Activated naive CD4-positive, alpha-beta T cell treated with anti-CD3 and anti-CD28 coated beads for 36 hours (primary cell): Measurements from ENCODE around the gene APOBEC3C. TPM values are rescaled to one million over a fixed set of nuclear protein-coding genes. Genes with fewer than 3 reads are reported as not detected.
A peak's percentile ranks its signal among the peaks of the same experiment; 100 is the strongest.

Source experiments
- CTCF ChIA-PET: fragments of 350-600 bp; sonication (Branson Sonifier 250); formaldehyde crosslinking; loops from one replicate; lab custom pipeline; 2021; ENCODE audit warnings: antibody characterized with exemption; lab: Charles Lee
- DNase-seq: peaks from one replicate; pipeline ENCODE4 v3.0.0-alpha.2; 2020
- H3K27ac Mint-ChIP-seq: one replicate; pipeline ENCODE4 v1.8.0; 2021; ENCODE audit warnings: mild to moderate bottlenecking, mixed read lengths
- H3K27me3 Mint-ChIP-seq: one replicate; pipeline ENCODE4 v1.8.0; 2021; ENCODE audit warnings: low read depth, mixed read lengths
- H3K36me3 Mint-ChIP-seq: one replicate; pipeline ENCODE4 v1.8.0; 2021; ENCODE audit warnings: low read depth, mixed read lengths
- H3K4me1 Mint-ChIP-seq: one replicate; pipeline ENCODE4 v1.8.0; 2021; ENCODE audit warnings: low read depth, mixed read lengths
- H3K4me3 Mint-ChIP-seq: one replicate; pipeline ENCODE4 v1.8.0; 2021; ENCODE audit warnings: mild to moderate bottlenecking, moderate library complexity, mixed read lengths
- H3K9me3 Mint-ChIP-seq: one replicate; pipeline ENCODE4 v1.8.0; 2021; ENCODE audit warnings: mixed read lengths
- intact Hi-C: fragments of 100-400 bp; cut with micrococcal nuclease; formaldehyde crosslinking; loops from one replicate; pipeline ENCODE4 v1.15.1; 2023
- total RNA-seq, 2 experiments: library from RNA; stranded (reverse); gene quantifications; one replicate each; pipeline ENCODE4 v1.2.3, GENCODE V29; 2021

The APOBEC3C gene
- 10 to 100 TPM; 71.5 to 74.1 TPM for total RNA-seq

GRCh38 chr22:39013942-39014722 lies at the start of gene APOBEC3C:
APOBEC3C (plus strand) TSS chr22:39014257; CDS start chr22:39014363, 106 bp downstream.
- DNase-seq, result peak; percentile 93
- intact Hi-C loops, result loop anchor here (1.0 to 5.0 kb wide), 4 partner anchors 29 to 303 kb away; partner anchors contain the start of gene RPL3
- CTCF ChIA-PET, result interaction anchor here (0.6 to 1.3 kb wide), 5 partner anchors 39 to 170 kb away, joined by 3 to 5 read pairs (median 4); partner anchors contain the start of gene NPTXR
- peak within 1 kb of the TSS; percentile 95 for H3K27ac Mint-ChIP-seq
- H3K4me3 Mint-ChIP-seq, result peak within 1 kb of the TSS; percentile 89
- H3K36me3 Mint-ChIP-seq, result peaks cover 4% of the 10 kb centered on the region
- no peaks in the 10 kb centered on the region for H3K9me3 Mint-ChIP-seq
- H3K27me3 Mint-ChIP-seq, result no peaks in the 10 kb centered on the region
- peaks cover 34% of the 10 kb centered on the region for H3K4me1 Mint-ChIP-seq

DNA sequence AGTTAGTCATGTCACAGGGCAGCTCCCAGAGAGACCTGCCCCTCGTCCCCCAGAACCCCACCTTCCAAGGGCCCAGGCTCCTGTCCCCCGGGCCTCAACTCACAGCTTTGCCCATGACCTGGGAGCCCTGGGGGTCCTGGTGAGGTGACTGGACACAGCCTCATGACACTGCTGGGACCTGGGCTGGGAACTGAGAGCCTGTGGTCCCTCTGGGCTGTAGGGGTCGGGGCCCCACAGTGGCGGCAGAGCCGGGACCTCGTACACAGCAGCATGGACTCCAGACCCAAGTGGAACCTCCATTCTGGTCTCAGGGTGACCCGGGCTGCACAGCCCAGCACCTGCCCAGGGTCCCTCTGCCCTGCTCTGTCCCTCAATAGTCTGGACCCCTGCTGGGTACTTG lies 49.8 kb upstream of the APOBEC3C start:
- no peaks in the 10 kb centered on the region for H3K9me3 Mint-ChIP-seq
- CTCF ChIA-PET, result no interaction called here
- no peaks in the 10 kb centered on the region for H3K36me3 Mint-ChIP-seq
- DNase-seq, result no peak
- intact Hi-C loops, result no loop called here
- H3K4me1 Mint-ChIP-seq, result peaks cover 2% of the 10 kb centered on the region
- no peak overlapping the region for H3K27ac Mint-ChIP-seq
- no peaks in the 10 kb centered on the region for H3K27me3 Mint-ChIP-seq
- H3K4me3 Mint-ChIP-seq, result no peak overlapping the region

DNA sequence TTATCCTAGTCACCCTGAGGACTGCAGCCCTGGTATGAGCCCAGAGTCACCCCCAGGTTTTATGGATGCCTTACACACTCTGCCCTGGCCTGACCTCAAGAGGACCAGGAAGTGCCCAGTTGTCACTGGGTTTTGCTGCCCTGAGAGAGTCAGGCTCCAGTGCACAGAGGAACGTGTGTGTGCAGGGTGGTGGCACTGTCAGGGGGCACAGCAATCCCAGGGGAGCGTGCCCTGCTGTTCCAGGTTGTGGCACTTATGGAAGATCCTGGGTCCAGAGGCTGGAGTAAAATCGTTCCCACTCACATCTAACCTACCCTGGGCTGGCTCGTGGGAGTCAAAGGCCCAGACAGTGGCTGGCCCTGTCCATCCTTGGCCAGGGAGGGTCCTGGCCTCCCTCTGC lies 49.1 kb upstream of the APOBEC3C start:
- H3K27me3 Mint-ChIP-seq, result no peaks in the 10 kb centered on the region
- no peak for DNase-seq
- no peak overlapping the region for H3K4me3 Mint-ChIP-seq
- H3K36me3 Mint-ChIP-seq, result no peaks in the 10 kb centered on the region
- CTCF ChIA-PET, result no interaction called here
- H3K27ac Mint-ChIP-seq, result no peak overlapping the region
- no peaks in the 10 kb centered on the region for H3K4me1 Mint-ChIP-seq
- intact Hi-C loops, result no loop called here
- no peaks in the 10 kb centered on the region for H3K9me3 Mint-ChIP-seq

DNA sequence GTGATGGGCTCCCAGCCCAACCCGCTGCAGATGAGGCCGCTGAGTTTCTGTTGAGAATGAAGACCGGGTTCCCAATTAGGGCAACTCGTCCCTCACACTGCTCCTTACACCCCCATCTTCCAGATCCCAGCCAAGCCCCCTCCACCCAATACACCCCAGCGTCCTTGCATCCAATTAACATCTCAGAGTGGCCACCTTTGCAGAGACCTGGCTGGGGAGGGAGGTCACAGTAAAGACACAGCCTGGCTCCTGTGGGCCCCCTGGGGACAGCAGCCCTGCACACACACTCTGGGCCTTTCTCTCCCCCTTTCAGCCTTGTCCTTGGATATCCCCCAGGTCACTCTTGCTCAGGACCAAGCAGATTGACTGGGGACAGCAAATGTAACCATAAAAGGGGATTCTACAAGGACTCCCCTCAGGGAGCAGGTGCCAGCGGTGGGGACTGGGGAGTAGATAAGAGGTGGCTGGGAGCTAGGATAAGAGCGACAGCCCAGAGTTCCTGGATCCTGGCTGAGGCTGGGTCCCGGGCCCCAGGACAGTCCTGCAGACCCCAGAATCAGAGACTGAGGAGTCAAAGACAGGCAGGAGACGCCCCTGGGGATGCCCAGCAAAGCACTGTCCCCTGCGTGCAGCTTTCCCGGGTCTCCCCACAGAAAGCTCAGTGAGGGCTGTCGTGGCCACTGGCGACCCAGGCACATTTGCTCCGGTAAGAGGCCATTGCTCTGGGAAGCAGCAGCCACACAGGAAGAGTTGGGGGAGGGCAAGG lies 48.3 kb upstream of the APOBEC3C start:
- H3K4me3 Mint-ChIP-seq, result no peak overlapping the region
- intact Hi-C loops, result no loop called here
- no peak overlapping the region for H3K27ac Mint-ChIP-seq
- DNase-seq, result no peak
- CTCF ChIA-PET, result interaction anchor here (2.1 kb wide), 1 partner anchor 95 kb away, joined by 8 read pairs; no protein-coding TSS in a partner anchor
- H3K36me3 Mint-ChIP-seq, result no peaks in the 10 kb centered on the region
- peaks cover 2% of the 10 kb centered on the region for H3K27me3 Mint-ChIP-seq
- H3K4me1 Mint-ChIP-seq, result no peaks in the 10 kb centered on the region
- no peaks in the 10 kb centered on the region for H3K9me3 Mint-ChIP-seq

- intact Hi-C loops, result no loop called here
- H3K36me3 Mint-ChIP-seq, result no peaks in the 10 kb centered on the region
- CTCF ChIA-PET, result interaction anchor here (2.1 kb wide), 1 partner anchor 96 kb away, joined by 8 read pairs; no protein-coding TSS in a partner anchor
- H3K27me3 Mint-ChIP-seq, result peaks cover 2% of the 10 kb centered on the region
- no peak overlapping the region for H3K27ac Mint-ChIP-seq
- H3K4me3 Mint-ChIP-seq, result no peak overlapping the region
- H3K4me1 Mint-ChIP-seq, result no peaks in the 10 kb centered on the region
- H3K9me3 Mint-ChIP-seq, result no peaks in the 10 kb centered on the region
- no peak for DNase-seq
These were observed 47.7 kb upstream of the APOBEC3C start for GRCh38 chr22:38966380-38966702.

- Mint-ChIP-seq H3K27me3 (peaks cover 2% of the 10 kb centered on the region), H3K36me3 (no peaks in the 10 kb centered on the region), H3K27ac (no peak overlapping the region), H3K9me3 (no peaks in the 10 kb centered on the region), H3K4me3 (no peak overlapping the region), H3K4me1 (no peaks in the 10 kb centered on the region)
- CTCF ChIA-PET, result interaction anchor here (2.1 kb wide), 1 partner anchor 96 kb away, joined by 8 read pairs; no protein-coding TSS in a partner anchor
- intact Hi-C loops, result no loop called here
- no peak for DNase-seq
These were observed 47.1 kb upstream of the APOBEC3C start for GRCh38 chr22:38966942-38967341.

DNA sequence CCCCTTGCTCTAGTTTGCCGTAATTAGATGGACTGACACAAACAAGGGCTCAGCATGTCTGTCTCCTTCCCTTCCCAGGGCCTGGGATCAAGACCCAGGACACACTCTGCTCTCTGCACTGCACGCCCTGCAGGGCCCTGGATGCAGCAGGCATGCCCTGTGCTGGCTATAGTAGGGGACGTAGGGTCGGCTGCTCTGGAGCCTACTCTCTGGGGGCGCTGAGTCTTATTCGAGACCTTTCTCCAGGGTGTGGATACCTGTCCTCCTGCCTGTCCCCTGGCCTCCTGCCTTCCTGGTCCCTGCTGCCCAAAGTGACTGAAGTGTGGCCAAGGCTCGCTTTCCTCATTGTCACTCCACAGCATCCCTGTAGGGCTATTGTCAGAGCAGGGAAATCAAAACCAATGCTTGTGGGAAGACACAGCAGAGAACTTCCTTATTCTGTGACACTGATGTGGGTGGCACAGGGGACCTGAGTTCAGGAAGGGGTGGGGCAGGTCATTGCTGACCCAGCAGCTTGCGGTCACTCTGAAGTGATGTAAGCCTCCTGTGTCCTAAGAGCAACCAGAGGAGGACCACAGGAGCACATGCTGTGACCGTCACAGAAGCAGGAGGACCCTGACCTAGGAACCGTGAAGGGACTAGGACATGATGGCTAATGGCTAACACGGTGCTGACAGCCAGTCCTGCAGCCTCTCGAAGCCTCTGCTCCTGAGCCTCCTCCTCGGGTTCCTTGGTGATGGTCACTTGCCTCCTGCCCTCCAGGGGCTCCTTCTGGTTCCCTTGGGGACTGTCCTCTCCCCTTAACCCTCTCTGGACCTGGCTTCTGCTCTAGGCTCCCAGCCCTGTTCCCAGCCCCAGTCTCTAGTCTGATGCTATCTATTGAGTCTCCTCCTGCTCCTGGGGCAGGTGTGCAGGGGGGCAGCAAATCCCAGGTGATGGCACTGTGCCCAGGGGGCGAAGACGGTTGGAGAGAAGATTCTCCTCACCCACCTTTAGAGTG lies 46.3 kb upstream of the APOBEC3C start:
- Mint-ChIP-seq H3K9me3 (no peaks in the 10 kb centered on the region), H3K4me3 (no peak overlapping the region), H3K27ac (no peak overlapping the region), H3K4me1 (no peaks in the 10 kb centered on the region), H3K36me3 (no peaks in the 10 kb centered on the region), H3K27me3 (peaks cover 2% of the 10 kb centered on the region)
- DNase-seq, result no peak
- CTCF ChIA-PET, result interaction anchor here (1.4 to 2.1 kb wide), 2 partner anchors 97 to 98 kb away, joined by 5 to 8 read pairs; no protein-coding TSS in a partner anchor
- intact Hi-C loops, result no loop called here

- Mint-ChIP-seq H3K4me3 (no peak overlapping the region), H3K9me3 (no peaks in the 10 kb centered on the region), H3K36me3 (no peaks in the 10 kb centered on the region), H3K27ac (no peak overlapping the region), H3K4me1 (peaks cover 1% of the 10 kb centered on the region), H3K27me3 (peaks cover 2% of the 10 kb centered on the region)
- intact Hi-C loops, result no loop called here
- DNase-seq, result no peak
- CTCF ChIA-PET, result interaction anchor here (0.6 to 1.4 kb wide), 3 partner anchors 38 to 188 kb away, joined by 3 to 5 read pairs (median 3); no protein-coding TSS in a partner anchor
These were observed 45.3 kb upstream of the APOBEC3C start for GRCh38 chr22:38968801-38969200.

DNA sequence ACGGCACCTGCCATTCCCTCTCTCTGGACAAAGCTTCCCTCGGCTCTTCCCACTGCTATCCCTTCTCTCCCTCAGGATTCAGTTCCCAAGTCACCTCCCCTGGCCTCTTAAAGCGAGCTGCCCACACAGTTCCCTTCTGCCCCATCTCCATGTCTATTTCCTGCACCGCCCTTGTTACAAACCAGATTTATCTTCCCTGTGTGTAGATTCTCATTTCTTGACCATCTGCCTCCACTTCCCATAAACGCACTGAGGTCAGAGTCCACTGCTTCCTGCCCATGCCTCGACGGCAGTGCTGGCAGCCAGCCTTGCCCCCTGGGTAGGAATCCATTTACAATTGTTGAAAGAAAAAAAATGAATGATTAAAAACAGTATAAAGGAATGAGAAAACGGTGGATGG lies 43.5 kb upstream of the APOBEC3C start:
- Mint-ChIP-seq H3K4me1 (peaks cover 1% of the 10 kb centered on the region), H3K4me3 (no peak overlapping the region), H3K27ac (no peak overlapping the region), H3K9me3 (no peaks in the 10 kb centered on the region), H3K27me3 (peaks cover 2% of the 10 kb centered on the region), H3K36me3 (no peaks in the 10 kb centered on the region)
- no peak for DNase-seq
- intact Hi-C loops, result no loop called here
- CTCF ChIA-PET, result interaction anchor here (0.6 to 7.3 kb wide), 3 partner anchors 11 to 101 kb away, joined by 3 to 64 read pairs (median 3); no protein-coding TSS in a partner anchor

- Mint-ChIP-seq H3K4me3 (no peak overlapping the region), H3K4me1 (peaks cover 1% of the 10 kb centered on the region), H3K36me3 (no peaks in the 10 kb centered on the region), H3K27ac (no peak overlapping the region), H3K9me3 (no peaks in the 10 kb centered on the region), H3K27me3 (peaks cover 2% of the 10 kb centered on the region)
- DNase-seq, result no peak
- CTCF ChIA-PET, result interaction anchor here (0.6 to 7.3 kb wide), 3 partner anchors 10 to 101 kb away, joined by 3 to 64 read pairs (median 3); no protein-coding TSS in a partner anchor
- intact Hi-C loops, result no loop called here
These were observed 42.9 kb upstream of the APOBEC3C start for GRCh38 chr22:38971202-38971601.

- intact Hi-C loops, result no loop called here
- Mint-ChIP-seq H3K27me3 (peaks cover 2% of the 10 kb centered on the region), H3K4me1 (peaks cover 1% of the 10 kb centered on the region), H3K9me3 (no peaks in the 10 kb centered on the region), H3K27ac (no peak overlapping the region), H3K4me3 (no peak overlapping the region), H3K36me3 (no peaks in the 10 kb centered on the region)
- DNase-seq, result no peak
- CTCF ChIA-PET, result interaction anchor here (7.3 kb wide), 1 partner anchor 32 kb away, joined by 64 read pairs; no protein-coding TSS in a partner anchor
These were observed 42.3 kb upstream of the APOBEC3C start for GRCh38 chr22:38971791-38972190.
